Measurements from ENCODE around the gene EBI3.
"Not testable (repeated sequence)": the region's sequence is repeated elsewhere in the genome, so short reads cannot be mapped to it uniquely, and the experiment has no call there.

EBI3 gene

DNA sequence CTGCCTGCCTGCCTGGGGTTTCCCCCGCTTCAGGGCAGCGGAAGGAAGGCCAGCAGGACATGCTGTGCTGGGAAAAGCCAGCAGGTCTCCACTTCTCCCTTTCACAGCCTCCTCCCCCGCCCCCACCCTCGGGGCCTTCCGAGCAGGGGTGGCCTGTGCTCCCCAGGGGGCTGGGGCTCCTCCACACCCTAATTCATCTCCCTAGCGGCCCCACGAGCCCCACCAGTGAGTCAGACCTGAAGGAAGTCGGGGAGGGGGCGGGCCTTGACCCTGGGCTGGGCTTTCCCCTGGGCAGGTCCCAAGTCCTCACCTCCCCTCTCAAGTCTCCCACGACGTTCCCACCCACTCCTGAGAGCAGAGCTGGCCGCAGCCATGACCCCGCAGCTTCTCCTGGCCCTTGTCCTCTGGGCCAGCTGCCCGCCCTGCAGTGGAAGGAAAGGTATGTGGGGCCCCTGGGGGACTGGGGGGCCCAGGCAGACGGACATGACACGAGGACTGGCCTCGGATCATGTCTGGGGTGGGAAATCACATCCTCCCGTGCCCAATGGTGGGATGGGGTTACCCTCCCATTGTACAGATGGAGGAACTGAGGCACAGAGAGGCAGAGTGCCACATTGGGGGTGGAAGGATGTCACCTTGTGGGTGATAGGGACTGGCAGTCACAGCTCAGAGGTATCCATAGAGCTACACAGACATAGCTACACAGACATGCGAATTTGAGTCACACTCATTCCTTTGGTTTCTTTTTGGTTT lies at the start of gene EBI3:
TSS of gene EBI3 (plus strand) at position 345 of the 753 bp plus-strand sequence. CDS start at position 373, 28 bp downstream.
- no peak for DNase-seq

DNA sequence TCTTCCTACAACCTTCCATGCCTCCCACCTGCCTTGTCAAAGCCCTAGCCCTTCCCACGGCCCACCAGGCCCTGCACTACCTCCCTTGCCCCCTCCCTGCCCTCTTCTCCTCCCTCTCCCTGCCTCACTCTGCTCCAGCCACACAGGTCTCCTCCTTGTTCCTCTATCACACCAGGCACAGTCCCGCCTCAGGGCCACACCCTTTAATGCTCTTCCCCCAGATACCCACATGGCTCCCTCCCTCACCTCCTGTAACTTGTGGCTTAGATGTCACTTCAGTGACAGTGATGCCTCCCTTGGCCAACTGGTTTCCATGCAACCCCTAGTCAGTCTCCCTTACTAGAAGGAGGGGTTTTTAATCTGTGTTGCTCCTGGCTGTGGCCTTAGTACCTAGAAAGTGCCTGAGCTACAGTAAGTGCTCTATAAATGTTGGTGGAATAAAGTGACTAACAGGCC lies 48.2 kb upstream of the EBI3 start:
- no peak for DNase-seq

DNA sequence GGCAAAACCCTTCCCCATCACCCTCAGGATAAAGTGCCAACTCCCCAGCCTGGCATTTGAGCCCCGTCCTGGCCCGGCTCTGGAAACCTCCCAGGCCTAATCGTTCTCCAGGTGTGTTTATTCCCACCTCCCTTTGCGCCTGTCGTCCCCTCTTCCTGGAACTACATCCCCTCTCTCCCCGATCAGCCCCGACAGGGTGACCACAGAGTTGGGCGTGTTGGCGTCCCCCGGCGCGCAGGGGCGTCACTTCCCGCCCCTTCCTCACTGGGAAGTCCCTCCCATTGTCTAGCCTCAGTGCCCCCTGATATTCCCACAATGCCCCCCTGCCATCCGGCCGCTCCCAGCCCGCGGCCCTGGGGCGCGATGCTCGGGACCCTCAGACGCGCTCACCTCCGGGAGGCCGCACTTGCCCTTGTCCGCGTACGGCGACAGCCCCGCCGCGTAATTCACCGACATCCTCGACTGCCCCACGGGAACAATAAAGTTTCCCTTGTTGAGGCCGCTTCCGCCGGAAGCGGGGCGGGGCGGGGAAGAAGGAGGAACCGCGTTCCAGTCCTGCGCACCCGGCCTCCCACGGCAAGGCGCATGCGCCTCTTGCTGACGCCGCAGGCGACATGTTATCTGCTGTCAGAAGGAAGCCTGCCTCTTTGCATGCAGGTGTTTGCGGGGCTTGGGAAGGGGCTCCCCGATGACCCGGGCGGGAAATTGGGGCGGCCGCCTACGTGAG lies 47.1 kb upstream of the EBI3 start, which contains the start of the genes ANKRD24 and SIRT6:
TSS of gene ANKRD24 (plus strand) at position 606 of the 727 bp plus-strand sequence. CDS start 3,737 bp downstream, outside the sequence.
TSS of gene SIRT6 (minus strand) at position 480 of the 727 bp plus-strand sequence. CDS start at position 456, 24 bp downstream.
- peak; percentile 95 for DNase-seq

DNA sequence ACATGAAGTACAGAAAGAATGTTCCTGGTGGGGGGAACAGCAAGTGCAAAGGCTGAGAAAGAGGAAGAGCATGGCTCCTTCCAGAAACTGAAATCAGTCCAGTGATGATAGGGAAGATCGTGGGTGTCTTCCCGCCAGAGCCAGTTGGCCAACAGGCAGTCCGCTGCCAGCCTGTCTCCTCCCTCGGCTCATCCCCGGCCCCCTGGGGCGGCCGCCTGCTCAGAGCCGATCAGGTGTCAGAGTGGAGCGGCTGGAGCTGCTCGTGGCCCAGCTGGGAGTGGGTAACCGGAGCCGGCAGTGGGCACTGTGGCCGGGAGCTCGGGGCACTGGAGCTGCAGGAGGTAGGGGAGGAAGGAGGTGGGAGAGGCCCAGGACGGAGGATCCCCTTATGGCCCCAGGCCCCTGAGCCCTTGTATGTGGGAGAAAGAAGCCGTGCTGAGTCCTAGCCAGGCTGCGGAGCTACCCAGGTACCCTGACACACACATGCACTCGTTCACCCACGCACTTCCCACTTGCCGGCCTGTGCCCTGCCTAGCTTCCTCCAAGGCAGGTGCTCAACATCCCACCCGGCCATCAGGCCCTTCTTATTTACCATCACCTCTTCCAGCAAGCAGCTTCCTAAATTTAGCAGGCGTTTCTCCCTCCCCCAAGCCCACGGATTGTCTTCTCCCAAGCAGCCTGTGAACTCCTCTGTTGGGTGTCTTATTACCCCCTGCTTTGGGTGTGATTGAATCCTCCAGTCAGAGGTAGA lies 45.2 kb upstream of the EBI3 start:
- DNase-seq: no peak

DNA sequence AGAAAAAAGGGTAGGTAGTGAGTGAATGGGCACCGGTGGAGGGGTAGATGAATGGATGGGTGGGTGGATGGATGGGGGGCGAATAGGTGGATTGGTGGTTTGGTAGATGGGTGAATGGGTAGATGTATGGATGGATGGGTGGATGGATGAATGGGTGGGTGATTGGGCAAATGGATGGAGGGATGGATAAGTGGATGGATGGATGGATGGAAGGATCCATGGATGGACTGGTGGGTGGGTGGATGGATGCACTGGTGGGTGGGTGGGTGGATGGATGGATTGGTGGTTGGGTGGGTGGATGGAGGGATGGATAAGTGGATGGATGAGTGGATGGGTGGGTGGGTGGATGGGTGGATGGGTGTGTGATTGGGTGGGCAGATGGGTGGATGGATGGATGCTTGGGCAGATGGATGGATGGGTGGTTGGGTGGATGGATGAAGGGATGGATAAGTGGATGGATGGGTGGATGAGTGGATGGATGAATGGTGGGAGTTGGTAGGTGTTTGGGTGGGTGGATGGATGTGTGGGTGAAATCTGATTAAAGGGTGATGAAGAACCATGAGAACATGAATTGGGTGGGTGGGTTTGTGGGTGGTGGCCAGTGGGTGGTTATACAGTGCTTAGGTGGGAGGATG lies 44.5 kb upstream of the EBI3 start:
- DNase-seq: no peak

DNA sequence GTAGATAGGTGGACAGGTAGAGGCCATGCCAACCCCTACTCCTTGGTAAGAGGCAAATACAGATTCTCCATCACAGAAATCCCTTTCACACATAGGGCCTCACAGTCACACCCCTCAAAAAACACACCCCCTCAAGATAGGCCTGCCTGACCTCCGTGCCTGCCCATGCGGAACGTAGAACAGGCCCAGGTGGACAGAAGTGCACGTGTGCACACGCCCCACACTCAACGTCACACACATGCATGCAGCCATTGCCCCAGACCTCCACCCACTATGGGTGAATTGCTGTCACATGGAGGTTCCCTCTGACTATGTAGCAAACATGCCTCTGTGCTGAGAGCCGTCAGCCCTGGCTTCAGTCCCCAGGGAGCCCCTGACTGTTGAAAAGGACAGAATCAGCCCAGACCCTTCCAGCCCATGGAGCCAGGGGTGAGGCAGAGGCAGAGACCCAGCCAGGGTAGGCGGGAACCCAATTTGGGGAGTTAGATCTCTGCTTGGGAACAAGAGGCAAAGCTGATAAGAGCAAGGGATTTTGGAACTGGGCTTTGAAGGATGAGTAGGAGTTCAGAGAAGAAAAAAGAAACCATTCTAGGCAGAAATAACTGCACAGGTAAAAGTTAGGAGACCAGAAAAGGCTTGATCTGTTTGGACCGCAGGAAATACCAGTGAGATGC lies 43.8 kb upstream of the EBI3 start:
- DNase-seq: no peak

DNA sequence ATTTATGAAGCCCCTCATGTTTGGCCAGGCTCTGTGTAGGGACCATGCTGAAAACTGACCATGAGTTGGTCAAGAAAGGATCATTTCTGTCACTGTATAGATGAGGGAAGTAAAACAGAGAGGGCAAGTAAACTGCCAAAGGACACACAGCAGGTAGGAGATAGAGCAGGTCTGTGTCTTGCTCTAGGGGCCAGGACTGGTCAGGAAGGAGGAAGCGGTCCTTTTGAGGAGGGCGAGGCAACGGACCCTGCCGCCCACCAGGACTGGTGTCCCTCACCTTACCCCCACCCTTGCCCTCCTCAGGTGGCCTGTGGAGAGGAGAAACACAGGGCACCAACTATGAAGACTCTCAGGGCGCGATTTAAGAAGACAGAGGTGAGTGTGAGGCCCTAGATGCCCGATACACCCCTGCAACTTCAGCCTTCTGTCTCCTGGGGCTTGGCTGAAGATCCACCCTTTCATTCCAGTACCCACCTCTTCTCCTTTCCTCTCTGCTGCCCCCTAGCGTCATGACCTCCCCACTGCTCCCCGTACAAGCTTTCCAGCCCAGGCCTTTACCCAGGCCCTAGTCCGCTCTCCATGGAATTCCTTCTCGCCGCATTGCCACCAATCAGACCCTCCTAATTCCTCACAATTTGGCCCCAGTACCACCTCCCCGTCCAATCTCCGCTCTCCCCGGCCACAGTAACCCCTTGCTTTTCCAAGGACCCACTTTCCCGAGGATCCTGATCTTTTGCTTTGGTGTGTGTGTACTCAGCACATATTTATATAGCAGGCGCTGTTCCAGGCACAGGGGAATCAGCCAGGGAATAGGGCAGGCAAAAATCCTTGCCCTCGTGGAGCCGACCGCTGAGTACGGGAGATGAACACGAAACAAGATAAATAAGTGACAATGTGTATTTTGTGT lies 43.0 kb upstream of the EBI3 start:
- no peak for DNase-seq

DNA sequence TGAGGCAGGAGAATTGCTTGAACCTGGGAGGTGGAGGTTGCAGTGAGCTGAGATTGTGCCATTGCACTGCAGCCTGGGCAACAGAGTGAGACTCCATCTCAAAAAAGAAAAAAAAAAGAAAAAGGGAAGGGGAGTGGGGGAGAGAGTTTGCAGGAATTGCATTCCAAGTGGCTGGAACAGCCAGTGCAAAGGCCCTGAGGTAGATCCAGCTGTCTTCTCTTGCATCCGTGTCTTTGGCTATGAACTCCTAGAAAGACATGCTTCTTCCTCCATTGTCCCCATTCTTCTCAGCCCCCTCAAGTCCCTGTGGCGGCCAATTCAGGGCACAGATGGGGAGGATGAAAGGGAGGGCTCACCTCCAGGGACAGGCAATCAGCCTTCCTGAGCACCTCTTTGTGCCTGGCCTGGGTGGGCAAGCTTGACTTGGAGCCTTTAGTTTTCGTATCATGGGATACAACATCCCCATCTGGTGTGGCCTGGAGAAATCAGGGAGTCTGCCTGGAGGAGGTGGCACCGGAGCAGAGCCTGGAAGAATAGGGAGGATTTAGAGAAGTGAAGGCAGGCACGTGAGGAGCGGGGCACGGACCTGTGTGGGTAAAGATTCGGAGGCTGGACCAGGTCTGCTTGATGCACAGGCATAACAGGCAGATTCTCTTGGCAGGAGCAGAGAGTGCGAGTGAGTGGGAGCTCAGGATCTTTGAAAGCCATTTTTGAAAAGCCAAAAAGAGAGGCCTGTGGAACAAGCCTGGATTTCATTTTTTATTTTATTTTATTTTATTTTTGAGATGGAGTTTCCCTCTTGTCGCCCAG lies 41.8 kb upstream of the EBI3 start:
- no peak for DNase-seq

DNA sequence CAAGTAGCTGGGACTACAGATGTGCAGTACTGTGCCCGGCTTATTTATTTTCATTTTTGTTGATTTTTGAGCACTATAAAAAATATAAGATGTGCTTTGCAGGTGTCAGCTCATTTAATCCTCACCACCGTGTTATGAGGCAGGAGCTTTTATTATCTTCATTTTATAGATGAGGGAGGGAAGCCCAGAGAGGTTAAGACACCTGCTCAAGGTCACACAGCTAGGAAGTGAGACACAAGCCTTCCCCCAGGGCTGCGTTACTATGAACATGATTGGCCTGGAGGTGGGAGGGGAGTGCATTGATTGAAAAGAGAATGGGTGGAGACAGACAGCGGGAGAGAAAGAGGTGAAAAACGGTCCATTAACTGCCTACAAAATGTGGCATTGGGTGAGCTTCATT lies 39.7 kb upstream of the EBI3 start:
- DNase-seq: no peak

DNA sequence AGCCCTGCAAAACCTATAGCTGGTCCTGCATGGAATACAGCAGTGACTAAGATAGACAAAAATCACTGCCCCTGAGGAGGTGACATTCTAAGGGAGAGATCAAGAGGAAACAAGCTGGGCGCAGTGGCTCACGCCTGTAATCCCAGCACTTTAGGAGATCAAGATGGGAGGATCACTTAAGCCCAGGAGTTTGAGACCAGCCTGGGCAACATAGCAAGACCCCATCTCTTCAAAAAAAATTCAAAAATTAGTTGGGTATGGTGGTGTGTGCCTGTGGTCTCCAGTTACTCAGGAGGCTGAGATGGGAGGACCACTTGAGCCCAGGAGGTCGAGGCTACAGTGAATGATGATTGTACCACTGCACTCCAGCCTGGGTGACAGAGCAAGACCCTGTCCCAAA lies 36.8 kb upstream of the EBI3 start:
- not testable (repeated sequence) for DNase-seq

DNA sequence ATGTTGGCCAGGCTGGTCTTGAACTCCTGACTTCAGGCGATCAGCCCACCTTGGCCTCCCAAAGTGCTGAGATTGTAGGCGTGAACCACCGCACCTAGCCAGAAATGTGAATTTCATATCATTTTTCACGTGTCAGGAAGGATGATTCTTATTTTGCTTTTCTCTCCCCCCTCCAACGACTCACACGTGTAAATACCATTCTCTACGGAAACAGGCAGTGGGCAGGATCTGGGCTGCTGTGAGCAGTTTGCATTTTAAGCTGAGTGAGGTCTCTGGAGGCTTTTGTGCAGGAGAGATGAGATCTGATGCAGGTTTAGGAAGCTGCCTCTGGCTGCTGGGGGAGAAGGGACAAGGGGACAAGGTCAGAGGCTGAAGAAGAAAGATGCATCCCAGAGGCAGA lies 35.0 kb upstream of the EBI3 start:
- no peak for DNase-seq

DNA sequence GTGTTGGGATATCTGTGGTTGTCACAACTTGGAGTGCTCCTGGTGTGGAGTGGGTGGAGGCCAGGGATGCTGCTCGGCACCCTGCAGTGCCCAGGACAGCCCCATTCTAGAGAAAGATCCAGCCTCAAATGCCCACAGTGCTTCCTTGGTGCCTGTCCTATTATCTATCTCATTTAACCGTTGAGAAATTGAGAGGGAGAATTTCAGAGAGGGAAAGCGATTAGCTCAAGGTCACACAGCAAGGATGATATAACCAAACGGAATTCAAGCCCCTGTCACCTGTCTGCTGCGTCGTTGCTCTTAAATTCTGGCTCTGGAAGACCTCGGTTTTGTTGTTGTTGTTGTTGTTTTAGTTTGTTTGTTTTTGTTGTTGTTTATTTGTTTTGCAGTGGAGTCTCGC lies 33.3 kb upstream of the EBI3 start:
- DNase-seq: no peak

DNA sequence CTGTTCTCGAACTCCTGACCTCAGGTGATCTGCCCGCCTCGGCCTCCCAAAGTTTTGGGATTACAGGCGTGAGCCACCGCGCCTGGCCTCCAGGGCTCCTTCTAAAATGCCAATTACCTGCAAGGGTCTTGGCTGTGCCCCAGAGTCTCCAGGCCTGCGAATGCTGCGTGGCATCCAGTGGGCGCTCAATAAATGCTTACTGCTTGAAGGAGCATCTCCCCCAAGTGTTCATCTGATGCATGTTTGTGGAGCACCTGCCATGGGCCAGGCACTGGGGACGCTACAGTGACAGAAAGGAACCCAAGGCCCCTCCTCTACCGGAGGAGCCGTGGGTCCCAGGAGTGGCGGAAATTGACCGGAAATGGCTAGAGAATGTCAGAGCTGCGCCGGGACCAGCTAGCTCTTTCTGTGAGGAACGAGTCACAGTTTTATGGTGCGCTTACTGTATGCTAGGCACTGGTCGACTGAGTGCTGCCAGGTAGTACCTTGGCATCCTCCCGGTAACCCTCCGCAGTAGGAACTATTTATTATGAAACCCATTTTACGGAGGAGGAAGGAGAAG lies 32.7 kb upstream of the EBI3 start:
- no peak for DNase-seq

DNA sequence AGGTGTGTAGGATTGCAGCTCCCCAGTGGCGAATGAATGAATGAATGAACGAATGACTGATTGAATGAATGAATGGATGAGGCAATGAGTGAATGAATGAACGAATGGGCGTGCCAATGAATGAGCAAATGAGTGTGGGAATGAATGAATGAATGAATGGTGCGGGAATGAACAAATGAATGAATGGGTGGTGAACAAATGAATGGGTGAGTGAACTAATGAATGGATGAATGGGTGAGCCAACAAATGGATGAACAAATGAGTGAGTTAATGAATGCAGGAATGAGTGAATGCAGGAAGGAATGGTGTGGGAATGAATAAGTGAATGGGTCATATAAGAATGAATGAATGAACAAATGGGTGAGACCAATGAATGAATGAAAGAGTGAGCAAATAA lies 32.1 kb upstream of the EBI3 start:
- no peak for DNase-seq

DNA sequence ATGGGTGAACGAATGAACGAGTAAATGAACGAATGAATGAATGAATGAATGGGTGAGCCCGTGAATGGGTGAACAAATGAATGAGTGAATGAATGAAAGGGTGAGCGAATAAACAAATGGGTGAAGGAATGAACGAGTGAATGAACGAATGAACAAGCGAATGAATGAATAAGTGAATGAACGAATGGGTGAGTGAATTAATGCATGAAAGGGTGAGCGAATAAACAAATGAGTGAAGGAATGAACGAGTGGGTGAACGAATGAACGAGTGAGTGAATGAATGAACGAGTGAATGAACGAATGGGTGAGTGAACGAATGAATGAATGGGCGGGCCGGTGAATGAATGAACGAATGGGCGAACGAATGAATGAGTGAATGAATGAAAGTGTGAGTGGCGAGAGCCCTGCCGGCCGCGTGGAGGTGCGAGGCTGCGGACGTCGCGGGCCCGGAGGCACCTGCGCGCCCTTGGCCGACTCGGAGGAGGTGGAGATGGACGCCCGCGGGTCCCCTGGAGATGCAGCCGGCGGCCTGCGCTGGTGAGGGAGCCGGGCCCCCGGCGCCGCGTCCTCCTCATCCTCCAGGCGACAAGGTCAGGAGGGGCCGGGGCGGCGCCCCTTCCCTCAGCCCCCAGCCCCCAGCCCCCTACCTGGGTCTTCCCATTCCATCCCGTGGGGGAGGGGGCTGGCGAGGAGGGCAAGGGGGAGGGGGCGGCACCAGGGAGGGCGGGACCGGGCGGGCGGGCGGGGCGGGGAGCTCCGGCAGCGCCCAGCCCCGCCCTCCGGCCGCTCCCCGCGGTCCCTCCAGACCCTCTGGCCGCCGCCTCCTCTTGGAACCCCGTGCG lies 31.5 kb upstream of the EBI3 start:
- no peak for DNase-seq

DNA sequence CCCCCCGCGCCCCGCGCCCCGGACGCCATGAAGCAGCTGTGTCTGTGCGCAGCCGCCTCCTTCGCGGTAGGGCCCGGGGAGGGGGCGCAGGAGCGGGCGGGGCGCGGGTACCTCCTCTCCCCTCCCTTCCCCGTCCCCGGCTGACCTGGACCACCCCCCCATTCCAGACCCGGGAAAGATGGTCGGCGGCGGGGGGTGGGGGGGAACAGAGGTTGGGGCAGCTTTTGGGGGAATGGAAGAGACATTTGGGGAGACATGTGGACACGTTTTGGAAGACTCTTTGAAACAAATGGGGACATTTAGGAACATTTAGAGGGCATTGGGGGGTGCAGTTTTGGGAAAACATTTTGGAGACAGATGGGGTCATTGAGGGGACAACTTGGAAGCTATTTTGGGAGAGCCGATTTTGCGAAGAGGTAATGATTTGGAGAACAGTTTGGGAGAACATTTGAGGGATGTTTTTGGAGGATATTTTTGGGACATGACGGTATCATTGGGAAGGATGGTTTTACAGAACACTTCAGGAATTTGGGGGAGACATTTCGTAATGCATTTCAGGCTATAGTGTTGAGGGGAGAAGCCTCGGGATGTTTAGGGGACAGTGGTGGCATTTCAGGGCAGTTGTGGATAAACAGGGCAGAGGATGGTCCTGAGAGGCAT lies 30.7 kb upstream of the EBI3 start:
- DNase-seq: no peak

DNA sequence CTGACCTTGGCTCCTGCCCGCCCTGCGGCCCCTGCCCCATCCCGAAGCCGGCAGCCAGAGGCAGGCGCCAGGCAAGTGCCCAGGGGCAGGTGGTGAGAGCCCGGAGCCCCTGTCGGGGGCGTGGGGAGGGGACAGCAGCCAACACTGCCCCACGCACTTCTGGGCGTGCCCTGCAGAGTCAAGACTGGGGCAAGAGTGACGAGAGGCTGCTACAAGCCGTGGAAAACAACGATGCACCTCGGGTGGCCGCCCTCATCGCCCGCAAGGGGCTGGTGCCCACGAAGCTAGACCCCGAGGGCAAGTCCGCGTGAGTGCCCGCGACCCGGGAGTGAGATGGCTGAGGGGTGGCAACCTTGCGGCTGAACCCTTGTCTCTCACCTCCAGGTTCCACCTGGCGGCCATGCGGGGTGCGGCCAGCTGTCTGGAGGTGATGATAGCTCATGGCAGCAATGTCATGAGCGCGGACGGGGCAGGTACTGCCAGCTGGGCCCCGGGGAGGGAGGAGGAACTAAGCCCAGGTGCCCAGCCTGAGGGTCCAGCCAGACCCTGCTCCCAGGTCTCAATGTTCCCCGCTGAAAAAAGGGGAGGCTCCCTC lies 29.5 kb upstream of the EBI3 start:
- DNase-seq: no peak

Measured in left hindlimb (tissue), 1 donor.